Caki2 (cell line): ENCODE data around the gene MARCKSL1. TPM values are rescaled to one million over a fixed set of nuclear protein-coding genes. Genes with fewer than 3 reads are reported as not detected.
A peak's percentile ranks its signal among the peaks of the same experiment; 100 is the strongest.
"Not testable (repeated sequence)": the region's sequence is repeated elsewhere in the genome, so short reads cannot be mapped to it uniquely, and the experiment has no call there.

Experiments used
- DNase-seq: peaks from one replicate; pipeline ENCODE4 v3.0.0-alpha.2; 2015; ENCODE audit warnings: low read depth
- in situ Hi-C: cut with HindIII; loops from 2 replicates; pipeline ENCODE4 v1.10.0; 2016; ENCODE audit warnings: low sequenced_read_pairs, low pct_unique_long_range_greater_than_20kb, mixed read lengths
- total RNA-seq: library from RNA; depleted of rRNA; stranded (reverse); fragments of >200 nt; shearing (Covaris generic); gene quantifications from 2 replicates; pipeline ENCODE4 v1.2.3, GENCODE V29; 2014; ENCODE audit warnings: low replicate concordance; rRNA removed

Gene MARCKSL1
- total RNA-seq, 1 experiment from 2014 or later, result 12.0 TPM

DNA sequence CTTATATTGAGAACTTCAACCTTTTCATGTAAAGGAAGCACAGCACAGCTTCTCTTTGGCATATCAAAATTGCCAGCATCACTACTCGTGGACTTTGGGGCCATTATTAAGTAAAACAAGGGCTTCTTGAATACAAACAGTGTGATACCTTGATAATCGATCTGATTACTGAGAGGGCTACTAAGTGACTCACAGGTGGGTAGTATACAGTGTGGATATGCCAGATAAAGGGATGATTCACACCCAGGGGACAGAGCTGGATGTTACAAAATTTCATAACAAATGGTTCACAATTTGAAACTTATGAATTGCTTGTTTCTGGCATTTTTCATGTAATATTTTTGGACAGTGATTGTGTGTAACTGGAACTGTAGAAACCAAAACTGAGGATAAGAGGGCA lies 28.7 kb downstream of the MARCKSL1 start:
- no peak for DNase-seq
- in situ Hi-C loops, result no loop called here

DNA sequence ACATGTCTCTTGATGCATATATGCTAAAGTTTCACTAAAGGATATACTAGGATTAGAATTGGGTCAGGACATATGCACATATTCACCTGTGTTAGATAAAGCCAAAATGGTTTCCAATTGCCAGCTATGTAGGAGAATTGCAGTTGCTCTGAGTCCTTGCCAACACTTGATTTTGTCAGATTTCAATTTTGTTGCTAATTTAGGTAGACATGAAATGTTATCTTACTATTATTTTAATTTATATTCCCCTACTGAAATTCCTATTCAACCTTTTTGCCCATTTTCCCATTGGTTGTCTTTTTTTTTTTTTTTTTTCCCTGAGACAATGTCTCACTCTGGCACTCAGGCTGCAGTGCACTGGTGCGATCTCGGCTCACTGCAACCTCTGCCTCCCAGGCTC lies 30.7 kb downstream of the MARCKSL1 start:
- in situ Hi-C loops, result no loop called here
- DNase-seq, result no peak

DNA sequence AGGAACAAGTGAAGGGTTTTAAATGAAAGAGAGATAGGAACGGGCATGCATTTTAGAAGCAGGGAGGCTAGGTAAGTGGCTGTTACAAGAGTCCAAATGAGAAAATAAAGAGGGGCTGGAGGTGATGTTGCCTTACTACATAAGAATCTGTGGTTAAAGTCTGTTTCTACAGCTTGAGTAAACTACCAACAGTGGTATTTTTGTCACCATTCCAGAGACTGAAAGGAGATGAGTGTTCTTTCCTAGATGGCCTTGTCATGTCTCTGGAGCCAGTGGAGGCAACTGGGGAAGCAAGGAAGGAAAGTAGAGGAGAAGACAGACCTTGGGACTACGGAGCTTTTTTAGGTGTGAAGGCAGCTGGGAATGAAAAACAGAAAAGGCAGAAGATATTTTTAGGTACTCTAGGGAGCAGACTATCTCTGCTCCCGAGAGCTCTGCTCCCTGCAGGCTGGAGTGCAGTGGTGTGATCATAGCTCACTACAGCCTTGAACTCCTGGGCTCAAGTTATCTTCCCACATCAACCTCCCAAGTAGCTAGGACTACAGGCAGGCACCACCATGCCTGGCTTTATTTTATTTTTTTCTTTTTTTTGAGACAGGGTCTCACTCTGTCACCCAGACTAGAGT lies 31.9 kb downstream of the MARCKSL1 start:
- in situ Hi-C loops, result no loop called here
- no peak for DNase-seq

DNA sequence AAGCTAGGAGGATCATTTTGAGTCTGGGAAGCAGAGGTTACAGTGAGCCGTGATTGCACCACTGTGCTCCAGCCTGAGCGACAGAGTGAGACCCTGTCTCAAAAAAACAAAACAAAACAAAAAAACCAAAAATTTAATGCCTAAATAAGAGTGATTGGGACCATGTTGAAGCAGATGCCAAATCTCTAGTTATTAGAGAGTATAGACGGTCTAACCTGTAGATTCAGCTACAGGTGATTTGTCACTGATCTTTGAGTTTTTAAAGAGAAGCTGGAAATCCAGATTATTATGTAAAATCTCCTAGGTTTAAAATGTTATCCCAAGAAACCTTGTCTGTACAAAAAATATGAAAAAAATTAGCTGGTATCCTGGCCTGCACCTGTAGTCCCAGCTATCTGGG lies 32.7 kb downstream of the MARCKSL1 start:
- in situ Hi-C loops, result no loop called here
- DNase-seq, result no peak

DNA sequence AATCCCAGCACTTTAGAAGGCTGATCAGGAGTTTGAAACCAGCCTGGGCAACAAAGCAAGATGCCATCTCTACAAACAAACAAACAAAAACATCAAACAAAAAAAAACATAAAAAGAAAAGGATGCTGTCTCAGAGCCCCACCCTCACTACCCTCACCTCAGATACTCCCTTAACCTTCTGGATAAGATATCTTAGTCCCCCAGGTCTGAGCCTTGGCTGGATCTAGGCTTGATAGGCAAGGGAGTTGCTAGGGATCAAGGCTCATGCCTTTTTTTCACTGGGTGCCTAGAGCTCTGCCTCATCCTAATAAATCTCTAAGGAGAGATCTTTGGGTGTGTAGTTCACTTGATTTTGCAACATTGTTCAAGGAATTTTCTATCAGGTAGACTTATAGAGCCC lies 36.7 kb downstream of the MARCKSL1 start:
- no peak for DNase-seq
- in situ Hi-C loops, result no loop called here

DNA sequence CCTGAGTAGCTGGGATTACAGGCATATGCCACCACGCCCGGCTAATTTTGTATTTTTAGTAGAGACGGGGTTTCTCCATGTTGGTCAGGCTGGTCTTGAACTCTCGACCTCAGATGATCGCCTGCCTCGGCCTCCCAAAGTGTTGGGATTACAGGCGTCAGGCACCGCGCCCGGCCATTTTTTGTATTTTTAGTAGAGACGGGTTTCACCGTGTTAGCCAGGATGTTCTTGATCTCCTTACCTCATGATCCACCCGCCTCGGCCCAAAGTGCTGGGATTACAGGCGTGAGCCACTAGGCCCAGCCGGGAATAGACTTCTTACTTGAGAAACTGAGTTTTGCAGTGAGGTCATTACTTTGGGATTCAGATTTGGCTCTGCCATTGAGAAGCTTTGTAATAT lies 37.8 kb downstream of the MARCKSL1 start:
- in situ Hi-C loops, DNase-seq: not testable (repeated sequence)

DNA sequence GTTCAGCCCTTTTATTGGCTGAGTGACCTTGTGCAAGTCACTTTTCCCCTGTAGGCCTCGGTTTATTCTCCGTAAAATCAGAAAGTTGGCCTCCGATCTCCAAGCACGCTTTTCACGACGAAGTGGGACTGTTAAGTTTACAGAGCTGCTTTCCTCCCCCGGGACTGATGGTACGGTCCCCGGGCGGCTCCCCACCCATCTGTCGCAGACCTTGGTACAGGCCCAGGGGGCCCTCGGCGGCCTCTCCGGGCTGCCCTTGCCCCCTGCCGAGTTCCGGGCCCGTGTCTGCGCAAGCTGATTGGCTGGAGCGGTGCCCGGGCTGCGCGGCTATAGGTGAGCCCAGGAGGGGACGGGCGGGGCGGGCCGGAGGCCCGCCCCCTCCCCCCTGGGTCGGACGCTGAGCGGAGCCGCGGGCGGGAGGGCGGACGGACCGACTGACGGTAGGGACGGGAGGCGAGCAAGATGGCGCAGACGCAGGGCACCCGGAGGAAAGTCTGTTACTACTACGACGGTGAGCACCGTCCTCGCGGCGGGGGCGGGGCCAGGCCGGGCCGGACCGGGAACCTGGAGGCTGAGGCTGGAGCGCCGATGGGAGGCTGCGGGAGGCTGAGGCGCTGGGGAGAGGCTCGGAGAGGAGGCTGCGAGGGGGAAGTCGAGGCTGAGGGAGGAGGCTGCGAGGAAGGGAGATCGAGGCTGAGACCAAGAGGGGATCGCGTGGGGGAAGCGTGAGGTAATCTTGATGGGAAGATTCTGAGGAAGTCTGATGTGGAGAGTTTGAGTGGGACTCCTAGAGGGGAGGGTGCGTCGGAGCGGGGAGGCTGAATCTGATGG lies 44.1 kb downstream of the MARCKSL1 start, which contains the start of gene HDAC1:
Gene HDAC1, plus strand, starts transcription at position 376 of the 831 bp plus-strand sequence. Its CDS starts 87 bp downstream, at position 463.
- peak; percentile 97 for DNase-seq
- in situ Hi-C loops, result no loop called here

DNA sequence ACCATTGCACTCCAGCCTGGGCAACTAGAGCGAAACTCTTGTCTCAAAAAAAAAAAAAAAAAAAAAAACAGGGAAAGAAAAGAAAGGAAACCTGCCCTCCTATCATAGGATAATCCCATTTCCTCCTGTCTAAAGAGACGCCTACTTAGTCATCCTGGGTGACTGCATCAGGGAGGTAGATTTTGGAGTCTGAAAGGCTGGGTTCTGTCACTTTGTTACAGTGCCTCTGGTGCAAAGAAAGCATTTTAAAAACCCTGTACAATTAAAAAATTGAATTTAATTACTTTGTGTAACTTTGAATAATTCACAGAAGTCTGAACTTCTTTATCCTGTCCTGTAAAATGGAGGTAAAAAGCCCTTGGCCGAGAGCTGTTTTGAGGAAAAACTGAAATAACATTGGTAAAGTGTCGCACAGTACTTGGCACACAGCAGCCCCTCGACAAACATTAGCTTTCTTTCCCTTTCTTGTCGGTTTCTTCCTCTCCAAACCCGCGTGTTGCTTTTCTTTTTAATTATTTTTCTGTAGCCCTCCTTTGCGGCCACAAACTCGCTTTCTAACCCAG lies 44.8 kb downstream of the MARCKSL1 start:
- in situ Hi-C loops, result no loop called here

DNA sequence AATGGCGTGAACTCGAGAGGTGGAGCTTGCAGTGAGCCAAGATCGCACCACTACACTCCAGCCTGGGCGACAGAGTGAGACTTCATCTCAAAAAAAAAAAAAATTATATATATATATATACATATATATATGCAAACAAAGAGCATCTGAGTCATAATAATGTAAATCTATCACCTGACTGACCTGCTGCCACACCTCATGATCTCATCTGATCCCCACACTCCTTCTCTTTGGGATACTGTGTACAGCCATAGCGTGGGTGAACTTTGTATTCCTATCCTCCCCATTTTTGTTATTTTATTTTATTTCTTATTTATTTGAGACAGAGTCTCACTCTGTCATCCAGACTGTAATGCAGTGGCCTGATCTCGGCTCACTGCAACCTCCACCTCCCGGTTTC lies 46.8 kb downstream of the MARCKSL1 start:
- no peak for DNase-seq
- in situ Hi-C loops, result no loop called here

More for the DNA sequence above, 44.8 kb downstream of the MARCKSL1 start:
- DNase-seq, result peak; percentile 64

DNA sequence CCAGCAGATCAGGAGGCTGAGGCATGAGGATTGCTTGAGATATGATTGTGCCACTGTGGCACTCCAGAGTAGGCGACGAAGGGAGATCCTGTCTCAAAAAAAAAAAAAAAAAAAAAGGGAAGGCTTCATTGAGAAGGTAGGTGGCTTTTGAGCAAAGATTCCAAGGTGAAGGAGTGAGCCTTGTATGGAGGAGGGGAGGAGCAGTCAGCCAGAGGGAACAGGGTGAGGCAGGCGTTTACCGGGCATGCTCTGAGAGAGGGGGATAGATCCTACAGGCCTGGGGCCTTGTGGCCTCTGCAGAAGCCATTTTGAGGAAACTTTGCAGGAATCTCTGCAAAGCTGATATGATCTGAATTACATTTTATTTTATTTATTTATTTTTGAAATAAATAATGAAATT lies 49.3 kb downstream of the MARCKSL1 start:
- in situ Hi-C loops, result no loop called here
- DNase-seq, result no peak

DNA sequence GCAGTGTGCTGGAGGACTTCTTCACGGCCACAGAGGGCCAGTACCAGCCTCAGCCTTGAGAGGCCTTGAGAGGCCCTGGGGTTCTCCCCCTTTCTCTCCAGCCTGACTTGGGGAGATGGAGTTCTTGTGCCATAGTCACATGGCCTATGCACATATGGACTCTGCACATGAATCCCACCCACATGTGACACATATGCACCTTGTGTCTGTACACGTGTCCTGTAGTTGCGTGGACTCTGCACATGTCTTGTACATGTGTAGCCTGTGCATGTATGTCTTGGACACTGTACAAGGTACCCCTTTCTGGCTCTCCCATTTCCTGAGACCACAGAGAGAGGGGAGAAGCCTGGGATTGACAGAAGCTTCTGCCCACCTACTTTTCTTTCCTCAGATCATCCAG lies 50.4 kb downstream of the MARCKSL1 start:
- in situ Hi-C loops, result no loop called here
- DNase-seq, result no peak

DNA sequence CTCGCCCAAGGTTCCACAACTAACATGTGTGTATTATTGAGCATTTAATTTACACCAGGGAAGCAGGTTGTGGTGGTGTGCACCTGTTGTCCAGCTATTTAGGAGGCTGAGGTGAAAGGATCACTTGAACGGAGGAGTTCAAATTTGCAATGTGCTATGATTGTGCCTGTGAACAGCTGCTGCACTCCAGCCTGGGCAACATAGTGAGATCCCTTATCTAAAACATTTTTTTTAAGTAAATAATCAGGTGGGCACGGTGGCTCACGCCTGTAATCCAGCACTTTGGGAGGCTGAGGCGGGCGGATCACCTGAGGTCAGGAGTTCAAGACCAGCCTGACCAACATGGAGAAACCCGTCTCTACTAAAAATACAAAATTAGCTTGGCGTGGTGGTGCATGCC lies 51.3 kb downstream of the MARCKSL1 start:
- in situ Hi-C loops, DNase-seq: not testable (repeated sequence)

Other genes with a start within 250 kb of the MARCKSL1 start
- 24.9 and 26.6 TPM in 2 replicates for gene KPNA6, start 228.2 kb downstream of the MARCKSL1 start, total RNA-seq
- gene TXLNA, start 156.6 kb downstream of the MARCKSL1 start, total RNA-seq, result 58.5 and 63.9 TPM in 2 replicates
- 9.3 and 16.4 TPM in 2 replicates for gene CCDC28B, start 135.6 kb downstream of the MARCKSL1 start, total RNA-seq
- gene IQCC, start 130.6 kb downstream of the MARCKSL1 start, total RNA-seq, result 4.0 and 5.5 TPM in 2 replicates
- gene DCDC2B, start 127.1 kb downstream of the MARCKSL1 start, total RNA-seq, result not detected in 2 replicates
- gene TMEM234, start 113.9 kb downstream of the MARCKSL1 start, total RNA-seq, result 15.1 and 17.1 TPM in 2 replicates
- gene EIF3I, start 113.8 kb downstream of the MARCKSL1 start, total RNA-seq, result 441 and 448 TPM in 2 replicates
- gene FAM167B, start 89.0 kb downstream of the MARCKSL1 start, total RNA-seq, result not detected in 2 replicates
- not detected in 2 replicates for gene LCK, start 85.0 kb downstream of the MARCKSL1 start, total RNA-seq
- 104 and 107 TPM in 2 replicates for gene HDAC1, start 44.1 kb downstream of the MARCKSL1 start, total RNA-seq
- gene FAM229A, start 26.3 kb upstream of the MARCKSL1 start, total RNA-seq, result not detected in 2 replicates
- gene TSSK3, start 26.3 kb upstream of the MARCKSL1 start, total RNA-seq, result not detected in 2 replicates
- gene BSDC1, start 58.2 kb upstream of the MARCKSL1 start, total RNA-seq, result 44.7 and 51.9 TPM in 2 replicates
- not detected in 2 replicates for gene ZBTB8B, start 128.8 kb upstream of the MARCKSL1 start, total RNA-seq
- 3.4 and 6.4 TPM in 2 replicates for gene ZBTB8A, start 203.2 kb upstream of the MARCKSL1 start, total RNA-seq